Endodermal cell (in vitro differentiated cells): ENCODE measurements around the gene TSTD2. TPM values are rescaled to one million over a fixed set of nuclear protein-coding genes. Genes with fewer than 3 reads are reported as not detected.

Experiments used
- DNase-seq: peaks from one replicate; pipeline ENCODE4 v3.0.0-alpha.2; 2017
- H3K27ac ChIP-seq: 2 replicates; pipeline ENCODE4 v1.5.1; 2013; ENCODE audit warnings: mild to moderate bottlenecking, low read depth, low read length, moderate library complexity
- H3K27me3 ChIP-seq: 2 replicates; pipeline ENCODE4 v1.6.1; 2013; ENCODE audit warnings: mild to moderate bottlenecking, low read length, moderate library complexity; ENCODE audit not compliant: insufficient read depth, control insufficient read depth, poor library complexity, severe bottlenecking
- H3K36me3 ChIP-seq: 2 replicates; pipeline ENCODE4 v1.7.0; 2013; ENCODE audit warnings: mild to moderate bottlenecking, low read length, moderate library complexity; ENCODE audit not compliant: control insufficient read depth, insufficient read depth
- H3K4me1 ChIP-seq: one replicate; pipeline ENCODE4 v1.7.0; 2013; ENCODE audit warnings: low read length; ENCODE audit not compliant: control insufficient read depth, insufficient read depth
- H3K4me3 ChIP-seq: 2 replicates; pipeline ENCODE4 v1.5.1; 2013; ENCODE audit warnings: mild to moderate bottlenecking, low read length, moderate library complexity
- H3K9ac ChIP-seq: 2 replicates; pipeline ENCODE4 v1.6.1; 2013; ENCODE audit warnings: mild to moderate bottlenecking, low read length, moderate library complexity; ENCODE audit not compliant: poor library complexity, severe bottlenecking; ENCODE audit errors: extremely low read depth
- H3K9me3 ChIP-seq: 2 replicates; pipeline ENCODE4 v1.6.1; 2013; ENCODE audit warnings: mild to moderate bottlenecking, low read length, moderate library complexity; ENCODE audit not compliant: control insufficient read depth
- H3K27ac Mint-ChIP-seq: 2 replicates; pipeline ENCODE4 v1.8.0; 2020; ENCODE audit warnings: mixed read lengths
- H3K27me3 Mint-ChIP-seq: 2 replicates; pipeline ENCODE4 v1.8.0; 2021; ENCODE audit warnings: mild to moderate bottlenecking, mixed read lengths; ENCODE audit not compliant: insufficient read depth
- H3K36me3 Mint-ChIP-seq: 2 replicates; pipeline ENCODE4 v1.8.0; 2020; ENCODE audit warnings: low read depth, mixed read lengths
- H3K4me1 Mint-ChIP-seq: 2 replicates; pipeline ENCODE4 v1.8.0; 2020; ENCODE audit warnings: mixed read lengths
- H3K4me3 Mint-ChIP-seq: 2 replicates; pipeline ENCODE4 v1.8.0; 2020; ENCODE audit warnings: mild to moderate bottlenecking, moderate library complexity, mixed read lengths
- H3K9me3 Mint-ChIP-seq: 2 replicates; pipeline ENCODE4 v1.8.0; 2020; ENCODE audit warnings: mild to moderate bottlenecking, mixed read lengths
- WGBS, 2 experiments: methylation state at CpG; one replicate each; pipeline versions ENCODE4 v1.1.5 to v1.1.7; 2013; ENCODE audit warnings: missing lambda C conversion rate in 2 of 2, mixed read lengths in 1 of 2; ENCODE audit not compliant: insufficient coverage in 1 of 2, insufficient read length in 1 of 2; 5-methylcytosine and 5-hydroxymethylcytosine counted together
- total RNA-seq, 2 donors: library from RNA; stranded (reverse); fragmentation: NEBNext Ultra II Directional in 1 of 2; extraction: Animal tissue kit (Norgen Biotek cat#: 25700) in 1 of 2; gene quantifications; 2 replicates in 1 of 2; 3 replicates in 1 of 2; pipeline ENCODE4 v1.2.1, GENCODE V29; 2021
- TF ChIP-seq, protein P1 (sequence below): fragments of 200-600 bp; sonication (generic); conservative IDR thresholded peaks from 2 replicates; pipeline ENCODE4 v1.5.0; 2021; ENCODE audit warnings: antibody characterized with exemption, mild to moderate bottlenecking

Gene TSTD2
- total RNA-seq, 2 donors from 2014 or later: 23.0 TPM

GRCh38 chr9:97572892-97573365 lies 60.2 kb downstream of the TSTD2 start:
- TF ChIP-seq, protein P1, sequence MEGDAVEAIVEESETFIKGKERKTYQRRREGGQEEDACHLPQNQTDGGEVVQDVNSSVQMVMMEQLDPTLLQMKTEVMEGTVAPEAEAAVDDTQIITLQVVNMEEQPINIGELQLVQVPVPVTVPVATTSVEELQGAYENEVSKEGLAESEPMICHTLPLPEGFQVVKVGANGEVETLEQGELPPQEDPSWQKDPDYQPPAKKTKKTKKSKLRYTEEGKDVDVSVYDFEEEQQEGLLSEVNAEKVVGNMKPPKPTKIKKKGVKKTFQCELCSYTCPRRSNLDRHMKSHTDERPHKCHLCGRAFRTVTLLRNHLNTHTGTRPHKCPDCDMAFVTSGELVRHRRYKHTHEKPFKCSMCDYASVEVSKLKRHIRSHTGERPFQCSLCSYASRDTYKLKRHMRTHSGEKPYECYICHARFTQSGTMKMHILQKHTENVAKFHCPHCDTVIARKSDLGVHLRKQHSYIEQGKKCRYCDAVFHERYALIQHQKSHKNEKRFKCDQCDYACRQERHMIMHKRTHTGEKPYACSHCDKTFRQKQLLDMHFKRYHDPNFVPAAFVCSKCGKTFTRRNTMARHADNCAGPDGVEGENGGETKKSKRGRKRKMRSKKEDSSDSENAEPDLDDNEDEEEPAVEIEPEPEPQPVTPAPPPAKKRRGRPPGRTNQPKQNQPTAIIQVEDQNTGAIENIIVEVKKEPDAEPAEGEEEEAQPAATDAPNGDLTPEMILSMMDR: no peak
- H3K4me1 ChIP-seq: no peaks in the 10 kb centered on the region
- H3K36me3 ChIP-seq: no peaks in the 10 kb centered on the region
- H3K27ac ChIP-seq: no peak overlapping the region
- no peak overlapping the region for H3K27ac Mint-ChIP-seq
- peaks cover 2% of the 10 kb centered on the region for H3K27me3 Mint-ChIP-seq
- H3K9me3 Mint-ChIP-seq: peaks cover 6% of the 10 kb centered on the region
- WGBS, 2 experiments: 85% methylated on average over 6 of the region's 6 CpGs; no CpG with 5 or more reads in 1 of the 2 experiments
- H3K4me3 Mint-ChIP-seq: no peak overlapping the region
- H3K27me3 ChIP-seq: no peaks in the 10 kb centered on the region
- H3K9ac ChIP-seq: no peak overlapping the region
- no peaks in the 10 kb centered on the region for H3K4me1 Mint-ChIP-seq
- no peak overlapping the region for H3K4me3 ChIP-seq
- no peaks in the 10 kb centered on the region for H3K9me3 ChIP-seq
- H3K36me3 Mint-ChIP-seq: peaks cover 25% of the 10 kb centered on the region
- DNase-seq: no peak

- H3K4me3 ChIP-seq: no peak overlapping the region
- H3K4me1 ChIP-seq: no peaks in the 10 kb centered on the region
- Mint-ChIP-seq H3K27me3 (peaks cover 4% of the 10 kb centered on the region), H3K36me3 (peaks cover 25% of the 10 kb centered on the region), H3K27ac (no peak overlapping the region), H3K4me1 (no peaks in the 10 kb centered on the region), H3K9me3 (peaks cover 6% of the 10 kb centered on the region), H3K4me3 (no peak overlapping the region)
- no peaks in the 10 kb centered on the region for H3K27me3 ChIP-seq
- H3K36me3 ChIP-seq: no peaks in the 10 kb centered on the region
- 79 to 80% methylated on average over 8 to 9 of the region's 9 CpGs for WGBS, 2 experiments
- H3K9me3 ChIP-seq: no peaks in the 10 kb centered on the region
- TF ChIP-seq, protein P1: no peak
- no peak overlapping the region for H3K27ac ChIP-seq
- no peak for DNase-seq
- H3K9ac ChIP-seq: no peak overlapping the region
Measured at GRCh38 chr9:97572196-97572891, 60.8 kb downstream of the TSTD2 start.

GRCh38 chr9:97571664-97572063 lies 61.5 kb downstream of the TSTD2 start:
- H3K4me3 Mint-ChIP-seq: no peak overlapping the region
- Histone ChIP-seq H3K4me3 (no peak overlapping the region), H3K36me3 (no peaks in the 10 kb centered on the region), H3K9me3 (no peaks in the 10 kb centered on the region), H3K9ac (no peak overlapping the region), H3K27ac (no peak overlapping the region), H3K27me3 (no peaks in the 10 kb centered on the region), H3K4me1 (no peaks in the 10 kb centered on the region)
- DNase-seq: no peak
- TF ChIP-seq, protein P1: no peak
- H3K27me3 Mint-ChIP-seq: peaks cover 4% of the 10 kb centered on the region
- 83 to 100% methylated on average over 1 of the region's 1 CpG for WGBS, 2 experiments
- peaks cover 6% of the 10 kb centered on the region for H3K9me3 Mint-ChIP-seq
- peaks cover 22% of the 10 kb centered on the region for H3K36me3 Mint-ChIP-seq
- no peaks in the 10 kb centered on the region for H3K4me1 Mint-ChIP-seq
- no peak overlapping the region for H3K27ac Mint-ChIP-seq
